Left colon (tissue), 2 donors: ENCODE results near the gene CAMK2D. TPM values are rescaled to one million over a fixed set of nuclear protein-coding genes. Genes with fewer than 3 reads are reported as not detected.
"Not testable (repeated sequence)": the region's sequence is repeated elsewhere in the genome, so short reads cannot be mapped to it uniquely, and the experiment has no call there.

Experiments used
- ATAC-seq: fragments of 200-7000 bp; cut with Tn5 transposase; one replicate; pipeline ENCODE4 v1.9.1; 2020; ENCODE audit warnings: mild to moderate bottlenecking, moderate library complexity
- DNase-seq, 2 donors: peaks; one replicate each; pipeline ENCODE4 v3.0.0-alpha.2; 2020
- intact Hi-C, 2 donors: fragments of 100-400 bp; cut with DNase I in 1 of 2; cut with micrococcal nuclease in 1 of 2; formaldehyde crosslinking; loops; one replicate each; pipeline versions ENCODE4 v1.11.2 to v1.14.0; 2022; cut with DNase I, micrococcal nuclease
- total RNA-seq, 2 donors: library from RNA; stranded (reverse); fragmentation: NEBNext Ultra II Directional; extraction: Animal tissue kit (Norgen Biotek cat#: 25700); gene quantifications; one replicate each; pipeline ENCODE4 v1.2.1, GENCODE V29; 2021
- donor health status: DM: no; HTN: no; CAD: no.
- donor health status: DM: yes; HTN: yes; CAD: no.

Gene CAMK2D
- total RNA-seq, 2 donors from 2014 or later = 86.6 to 87.3 TPM

DNA sequence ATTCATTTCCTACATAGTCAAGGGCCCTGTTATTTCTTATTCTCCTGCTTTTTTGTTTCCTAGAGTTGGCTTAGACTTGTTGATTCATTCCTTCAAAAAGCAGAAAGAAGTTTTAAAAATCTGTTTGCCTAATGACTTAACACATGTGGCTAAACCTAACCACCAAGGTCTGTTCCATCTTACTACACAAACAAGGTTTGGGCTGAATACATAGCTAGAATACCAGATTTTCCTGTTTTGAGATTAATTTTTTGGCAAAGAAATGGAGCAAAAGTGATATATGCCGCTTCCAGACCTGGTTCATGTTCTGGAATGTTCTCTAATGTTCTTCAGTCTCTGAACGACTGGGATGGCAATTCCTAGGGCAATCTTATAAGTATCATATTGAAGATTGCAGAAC is 7.4 kb upstream of the CAMK2D start:
- ATAC-seq = no peak
- intact Hi-C loops = loop anchor here in 1 of 2 donors (5.0 kb wide), 1 partner anchor 367 kb away; no protein-coding TSS in a partner anchor

DNA sequence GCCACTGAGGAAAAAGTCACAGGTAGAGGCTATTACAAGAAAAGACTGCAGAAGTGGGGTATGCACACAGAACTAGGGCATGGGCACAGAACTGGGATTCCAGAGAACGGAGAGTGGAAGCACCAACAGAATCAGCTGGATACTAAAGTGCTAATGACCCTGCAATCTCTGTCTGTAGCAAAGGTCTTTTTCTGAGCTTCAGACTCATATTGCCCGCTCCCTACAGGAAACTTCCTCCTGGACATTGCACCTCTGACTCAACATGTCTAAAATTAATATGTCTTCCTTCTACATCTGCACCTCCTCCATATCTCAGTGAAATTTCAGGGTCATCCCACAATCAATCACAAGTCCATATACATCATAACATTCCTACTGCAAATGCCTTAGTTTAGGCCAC is 5.3 kb upstream of the CAMK2D start:
- DNase-seq = no peak
- peak; percentile 36 for ATAC-seq
- intact Hi-C loops = loop anchor here in 1 of 2 donors (5.0 kb wide), 1 partner anchor 365 kb away; no protein-coding TSS in a partner anchor

More for the DNA sequence above, 7.4 kb upstream of the CAMK2D start:
- no peak for DNase-seq

- DNase-seq = no peak
These were observed 3.3 kb upstream of the CAMK2D start for GRCh38 chr4:113764720-113765264.

GRCh38 chr4:113763923-113764322 is 2.4 kb upstream of the CAMK2D start:
- DNase-seq, ATAC-seq: not testable (repeated sequence)
- intact Hi-C loops = loop anchor here in 1 of 2 donors (5.0 kb wide), 1 partner anchor 217 kb away; no protein-coding TSS in a partner anchor

More at GRCh38 chr4:113764720-113765264, 3.3 kb upstream of the CAMK2D start:
- no peak for ATAC-seq
- intact Hi-C loops = loop anchor here in 1 of 2 donors (5.0 kb wide), 2 partner anchors 217 to 362 kb away; no protein-coding TSS in a partner anchor

DNA sequence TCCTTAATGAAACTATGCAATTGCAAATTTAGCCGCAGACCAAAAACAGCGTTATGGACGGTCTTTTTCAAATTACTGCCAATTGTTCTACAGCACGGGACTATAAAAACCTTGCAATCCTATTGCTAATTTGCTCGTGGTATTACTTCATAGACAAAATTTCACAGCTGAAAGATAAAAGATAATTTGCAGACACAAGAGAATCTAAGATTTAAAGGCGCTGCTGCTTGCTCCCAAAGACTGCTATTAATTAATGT is 1.4 kb upstream of the CAMK2D start:
- intact Hi-C loops = loop anchor here in 1 of 2 donors (5.0 kb wide), 1 partner anchor 216 kb away; no protein-coding TSS in a partner anchor
- ATAC-seq = no peak
- no peak for DNase-seq

GRCh38 chr4:113762186-113763028 is 869 bp upstream of the CAMK2D start:
- DNase-seq (peak; percentile 99 to 100), ATAC-seq (peak; percentile 75)
- intact Hi-C loops = loop anchor here in 1 of 2 donors (5.0 kb wide), 1 partner anchor 215 kb away; no protein-coding TSS in a partner anchor

- ATAC-seq (peak; percentile 54), DNase-seq (peak; percentile 82 to 84)
- intact Hi-C loops = loop anchor here in 1 of 2 donors (5.0 kb wide), 1 partner anchor 214 kb away; no protein-coding TSS in a partner anchor
These were observed 531 bp downstream of the CAMK2D start for GRCh38 chr4:113760795-113761619.

GRCh38 chr4:113760094-113760794 is 1.3 kb downstream of the CAMK2D start:
- peak; percentile 32 to 72 for DNase-seq
- intact Hi-C loops = loop anchor here in 1 of 2 donors (5.0 kb wide), 1 partner anchor 213 kb away; no protein-coding TSS in a partner anchor
- ATAC-seq = peak; percentile 4

DNA sequence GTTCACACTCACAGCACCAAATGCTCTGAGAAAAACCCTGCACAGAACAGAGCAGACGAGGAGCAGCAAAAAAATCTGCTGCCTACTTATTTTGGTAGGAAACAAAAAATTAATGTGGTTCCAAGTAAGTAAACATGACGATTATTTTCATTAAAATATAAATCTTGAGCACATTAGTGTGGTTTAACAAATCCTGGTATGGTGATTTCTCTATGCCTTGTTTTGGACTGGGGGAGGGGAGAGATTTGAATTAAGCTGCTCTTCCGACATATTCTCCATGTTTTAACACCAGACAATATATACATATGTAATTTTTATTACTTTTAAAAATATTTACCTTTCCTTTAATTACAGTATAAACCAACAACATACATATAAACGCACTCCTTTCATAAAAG is 1.8 kb downstream of the CAMK2D start:
- DNase-seq = no peak
- ATAC-seq = no peak
- intact Hi-C loops = loop anchor here in 1 of 2 donors (5.0 kb wide), 1 partner anchor 212 kb away; no protein-coding TSS in a partner anchor

GRCh38 chr4:113758372-113758771 is 3.2 kb downstream of the CAMK2D start:
- intact Hi-C loops = no loop called here
- ATAC-seq = no peak
- no peak for DNase-seq

- DNase-seq (no peak), ATAC-seq (no peak)
- intact Hi-C loops = no loop called here
These were observed 4.1 kb downstream of the CAMK2D start for GRCh38 chr4:113757486-113757885.

GRCh38 chr4:113756005-113756410 is 5.5 kb downstream of the CAMK2D start:
- no peak for ATAC-seq
- intact Hi-C loops = no loop called here
- DNase-seq = no peak

- intact Hi-C loops = no loop called here
- no peak for ATAC-seq
- DNase-seq = no peak
These were observed 10.8 kb downstream of the CAMK2D start for GRCh38 chr4:113750734-113751133.

DNA sequence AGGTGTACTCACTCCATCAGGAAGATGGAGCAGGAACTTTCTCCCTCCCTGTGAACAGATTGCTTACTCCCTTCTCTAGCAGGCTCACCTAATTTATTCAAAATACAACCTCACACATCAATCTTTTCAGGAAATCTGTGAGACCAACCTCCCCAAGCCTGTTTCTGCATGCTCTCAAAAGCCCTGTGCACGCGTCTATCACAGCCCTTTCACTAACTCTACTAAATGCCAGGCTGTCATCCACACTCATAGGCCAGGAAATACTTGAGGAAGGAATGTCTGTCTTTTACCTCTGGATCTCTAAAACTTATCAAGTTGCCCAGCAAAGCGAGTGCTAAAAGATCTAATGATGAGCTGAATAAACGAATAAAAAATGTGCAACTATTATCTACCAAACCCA is 11.2 kb downstream of the CAMK2D start:
- ATAC-seq (no peak), DNase-seq (no peak)
- intact Hi-C loops = no loop called here

DNA sequence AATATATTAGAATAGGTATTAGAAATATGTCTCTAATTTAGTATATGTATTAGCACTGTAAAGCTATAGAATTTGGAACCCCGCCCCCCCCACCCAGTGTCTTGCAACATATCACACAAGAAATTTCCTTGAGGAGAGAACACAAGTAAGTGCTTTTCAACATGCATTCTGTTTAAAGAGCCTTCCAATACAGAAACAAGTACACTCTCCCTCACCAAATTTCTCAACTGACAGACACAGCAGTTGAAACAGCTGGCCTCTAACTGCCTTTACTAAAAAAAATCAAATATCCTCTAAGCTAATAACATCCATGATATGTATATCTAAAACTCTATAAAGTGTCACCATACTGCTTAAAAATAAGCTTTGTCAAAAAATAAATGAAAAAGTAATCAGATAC is 12.4 kb downstream of the CAMK2D start:
- DNase-seq = no peak
- intact Hi-C loops = no loop called here
- ATAC-seq = no peak

- intact Hi-C loops = no loop called here
- DNase-seq (no peak), ATAC-seq (no peak)
These were observed 13.6 kb downstream of the CAMK2D start for GRCh38 chr4:113747949-113748348.

DNA sequence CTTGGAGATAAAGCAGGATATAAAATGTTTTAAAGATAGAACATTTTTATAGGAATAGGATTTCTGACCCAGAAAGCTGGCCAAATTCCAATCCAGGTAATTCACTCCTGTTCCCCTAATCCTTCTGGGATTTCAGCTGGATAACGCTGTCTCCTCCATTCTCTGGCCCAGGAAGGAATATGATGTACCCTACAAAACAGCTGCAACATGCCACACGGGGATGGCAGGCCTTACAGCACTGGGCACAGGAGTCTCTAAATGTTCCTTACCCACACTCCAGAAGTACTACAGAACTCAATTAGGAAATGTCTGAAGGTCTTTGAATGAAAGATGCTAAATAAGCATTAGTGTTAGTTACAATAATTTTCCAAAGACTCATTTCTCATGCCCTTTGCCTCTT is 15.8 kb downstream of the CAMK2D start:
- DNase-seq (no peak), ATAC-seq (no peak)
- intact Hi-C loops = no loop called here

DNA sequence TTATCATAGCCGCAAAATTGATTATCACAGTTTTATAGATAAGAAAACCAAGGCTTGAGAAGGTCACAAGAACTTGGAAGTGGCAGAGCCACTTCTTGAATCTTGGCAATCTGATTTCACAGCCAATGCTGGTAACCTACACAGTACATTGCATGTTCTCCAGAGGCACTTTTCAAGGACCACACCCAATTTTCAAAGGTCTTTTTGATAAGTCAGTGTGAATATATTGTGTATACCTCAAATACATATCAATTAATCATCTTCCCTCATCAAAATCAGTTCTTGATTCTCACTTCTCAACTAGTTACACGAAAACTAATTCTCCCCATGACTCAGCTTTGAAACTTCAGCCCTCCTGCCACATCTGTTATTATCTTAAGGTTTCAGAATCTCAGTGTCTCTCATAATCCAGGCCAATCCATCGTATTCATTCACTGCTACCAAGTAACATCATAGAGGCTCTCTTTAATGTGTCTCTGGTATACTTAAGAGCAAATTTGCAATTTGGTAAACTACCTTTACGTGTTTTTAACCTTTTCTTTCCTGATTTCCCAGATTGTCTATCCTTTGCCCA is 16.8 kb downstream of the CAMK2D start:
- DNase-seq = no peak
- no peak for ATAC-seq
- intact Hi-C loops = no loop called here
